PC-3 (cell line): ENCODE results near the gene ZNF554.

ENCODE experiments used
- CTCF ChIP-seq: fragments of 300-600 bp; sonication (generic); conservative IDR thresholded peaks from 2 replicates; pipeline ENCODE4 v1.5.1; 2017; ENCODE audit warnings: antibody characterized with exemption, low read depth, mild to moderate bottlenecking, low read length
- EZH2 ChIP-seq: fragments of 300-600 bp; sonication (generic); IDR thresholded peaks from one replicate; pipeline ENCODE4 v1.6.1; 2017; ENCODE audit warnings: antibody characterized with exemption, mild to moderate bottlenecking, low read length; ENCODE audit not compliant: unreplicated experiment
- EZH2phosphoT487 ChIP-seq: fragments of 300-600 bp; sonication (generic); IDR thresholded peaks from 2 replicates; pipeline ENCODE4 v1.6.1; 2018; ENCODE audit warnings: mild to moderate bottlenecking, antibody characterized with exemption, low read length, borderline replicate concordance

- TF ChIP-seq CTCF (no peak), EZH2phosphoT487 (no peak), EZH2 (no peak)
These were observed 29.0 kb upstream of the ZNF554 start for GRCh38 chr19:2790557-2791271.
